Ovary (tissue), 9 donors: Measurements from ENCODE around the gene SUGCT. TPM values are rescaled to one million over a fixed set of nuclear protein-coding genes. Genes with fewer than 3 reads are reported as not detected.

ENCODE experiments used
- DNase-seq, 5 donors: peaks; one replicate each; pipeline ENCODE4 v3.0.0-alpha.2; 2019 to 2020
- H3K27ac ChIP-seq, 2 donors: fragments of 200-600 bp; one replicate each; pipeline versions ENCODE4 v1.5.1 to v1.8.0; 2019 to 2022
- H3K27me3 ChIP-seq: fragments of 200-600 bp; one replicate; pipeline ENCODE4 v1.8.0; 2022
- H3K36me3 ChIP-seq: fragments of 200-600 bp; sonication (generic); one replicate; pipeline ENCODE4 v1.5.1; 2019
- H3K4me1 ChIP-seq: one replicate; pipeline ENCODE4 v1.8.1; 2013; ENCODE audit warnings: mild to moderate bottlenecking, moderate library complexity; ENCODE audit not compliant: insufficient read depth
- H3K4me3 ChIP-seq: fragments of 200-600 bp; sonication (generic); one replicate; pipeline ENCODE4 v1.5.1; 2017
- H3K9me3 ChIP-seq, 2 donors: fragments of 200-600 bp in 1 of 2; sonication (generic) in 1 of 2; one replicate each; pipeline versions ENCODE4 v1.5.1 to v1.8.1; 2013 to 2019; ENCODE audit warnings: mild to moderate bottlenecking in 1 of 2, moderate library complexity in 1 of 2
- CTCF ChIP-seq, 3 donors: fragments of 450-650 bp in 2 of 3; fragments of 200-600 bp in 1 of 3; IDR thresholded peaks; one replicate each; pipeline versions ENCODE4 v1.5.1 to v1.8.0; 2016 to 2022; ENCODE audit warnings: antibody characterized with exemption in 3 of 3, mild to moderate bottlenecking in 1 of 3
- EP300 ChIP-seq: sonication (generic); formaldehyde crosslinking; IDR thresholded peaks from one replicate; pipeline ENCODE4 v1.6.1; 2017; ENCODE audit warnings: antibody characterized with exemption
- POLR2A ChIP-seq: fragments of 450-650 bp; IDR thresholded peaks from one replicate; pipeline ENCODE4 v1.6.1; 2017; ENCODE audit warnings: antibody characterized with exemption, mild to moderate bottlenecking, moderate library complexity
- WGBS, 3 donors: extraction: QIAGEN DNeasy Blood & Tissue Kit in 1 of 3; methylation state at CpG; one replicate each; pipeline versions ENCODE4 v1.1.5 to v1.1.7; 2013 to 2017; 5-methylcytosine and 5-hydroxymethylcytosine counted together
- intact Hi-C, 4 donors: fragments of 100-400 bp; cut with DNase I; formaldehyde crosslinking; loops; one replicate each; pipeline versions ENCODE4 v1.11.0 to v1.15.1; 2022 to 2023
- polyA plus RNA-seq, 2 donors: library from polyadenylated mRNA; stranded (reverse); fragments of 200-250 nt in 1 of 2; fragments of 350-450 nt in 1 of 2; fragmentation: Illumina TruSeq in 1 of 2; extraction: RNeasy Lipid Tissue Mini Kit (QIAGEN cat#74804) in 1 of 2; gene quantifications; one replicate each; pipeline ENCODE4 v1.2.3, GENCODE V29; 2013 to 2014
- total RNA-seq, 7 donors: library from RNA; depleted of rRNA in 2 of 7; stranded (reverse); fragments of >200 nt in 2 of 7; fragmentation: NEBNext Ultra II Directional in 3 of 7; extraction: Animal tissue kit (Norgen Biotek cat#: 25700) in 3 of 7; gene quantifications; one replicate each; pipeline versions ENCODE4 v1.1.0 to v1.2.4, GENCODE V29; 2016 to 2023
- donor health status: DM: no; HTN: no; CAD: no; lungs with moderate emphysema.
- donor health status: DM: no; HTN: no; CAD: no.
- donor health status: Bipolar disorder and iron deficiency.
- donor health status: DM: yes; HTN: yes; CAD: no.
- donor health status: DM: no; HTN: no; CAD: no.
- donor health status: DM: yes; HTN: yes; CAD: no.

SUGCT gene
- total and polyA plus RNA-seq, 9 donors: 3.4 to 9.3 (median 7.8) TPM

DNA sequence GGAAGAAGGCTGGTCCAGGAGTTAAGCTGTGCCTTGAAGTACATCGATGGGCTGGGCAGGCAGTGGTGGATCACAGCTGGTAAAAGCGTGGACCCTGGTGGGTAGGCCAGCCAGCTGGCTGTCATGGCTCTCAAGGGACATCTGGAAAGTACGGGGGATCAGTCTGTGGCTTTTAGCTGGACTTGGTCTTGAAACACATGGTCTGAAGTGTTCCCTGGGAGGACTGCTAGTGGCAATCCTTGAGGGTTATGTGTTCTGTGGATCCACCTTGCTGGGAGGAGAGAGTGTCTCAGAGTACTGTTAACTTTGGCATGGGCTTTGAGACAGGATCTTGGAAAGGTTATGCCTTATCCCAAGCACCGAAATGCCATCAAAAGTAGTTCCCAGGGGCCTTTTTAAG lies 754.3 kb downstream of the SUGCT start:
- intact Hi-C loops: no loop called here

GRCh38 chr7:40889539-40889938 lies 754.7 kb downstream of the SUGCT start:
- no peaks in the 10 kb centered on the region for H3K36me3 ChIP-seq
- H3K4me3 ChIP-seq: no peak overlapping the region
- no peaks in the 10 kb centered on the region for H3K9me3 ChIP-seq
- no peak for TF ChIP-seq CTCF (IDR thresholded peaks at IDR 0.05)
- TF ChIP-seq EP300: no peak
- TF ChIP-seq POLR2A: no peak
- no peak for DNase-seq
- H3K4me1 ChIP-seq: no peaks in the 10 kb centered on the region
- no peaks in the 10 kb centered on the region for H3K27me3 ChIP-seq
- intact Hi-C loops: no loop called here
- 72 to 76% (median 74%) methylated on average over 2 of the region's 2 CpGs for WGBS, 3 donors
- H3K27ac ChIP-seq: no peak overlapping the region

More for the DNA sequence above, 754.3 kb downstream of the SUGCT start:
- no peaks in the 10 kb centered on the region for H3K36me3 ChIP-seq
- 77 to 84% (median 81%) methylated on average over 4 of the region's 4 CpGs for WGBS, 3 donors
- TF ChIP-seq EP300 (no peak), CTCF (IDR thresholded peaks at IDR 0.05) (no peak)
- H3K27me3 ChIP-seq: no peaks in the 10 kb centered on the region
- no peak overlapping the region for H3K27ac ChIP-seq
- no peaks in the 10 kb centered on the region for H3K4me1 ChIP-seq
- no peaks in the 10 kb centered on the region for H3K9me3 ChIP-seq
- no peak for DNase-seq
- H3K4me3 ChIP-seq: no peak overlapping the region

DNA sequence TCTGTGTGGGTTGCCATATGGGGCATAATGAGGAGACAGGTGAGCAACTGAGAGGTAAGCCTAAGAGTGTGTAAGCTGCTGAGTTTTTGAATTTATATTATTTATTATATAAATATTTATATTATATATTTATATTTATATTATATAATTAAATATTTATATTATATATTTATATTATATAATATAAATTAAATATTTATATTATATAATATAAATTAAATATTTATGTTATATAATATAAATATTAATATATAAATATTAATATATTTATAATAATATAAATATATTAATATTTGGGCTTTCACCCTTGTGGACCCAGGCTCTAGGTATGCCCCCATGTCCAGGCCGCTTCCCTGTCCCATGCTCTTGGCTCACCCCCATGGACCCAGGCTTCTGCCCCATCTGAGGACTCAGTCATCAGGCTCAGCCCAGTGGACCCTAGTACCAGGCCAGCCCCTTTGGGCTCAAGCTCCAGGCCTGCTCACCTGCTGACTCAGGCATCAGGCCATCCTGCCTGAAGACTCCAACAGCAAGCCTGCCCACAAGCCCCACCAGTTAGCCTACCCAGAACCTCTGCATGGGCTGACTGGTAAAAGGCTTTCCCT lies 755.4 kb downstream of the SUGCT start:
- 92 to 97% (median 96%) methylated on average over 1 of the region's 1 CpG for WGBS, 3 donors

DNA sequence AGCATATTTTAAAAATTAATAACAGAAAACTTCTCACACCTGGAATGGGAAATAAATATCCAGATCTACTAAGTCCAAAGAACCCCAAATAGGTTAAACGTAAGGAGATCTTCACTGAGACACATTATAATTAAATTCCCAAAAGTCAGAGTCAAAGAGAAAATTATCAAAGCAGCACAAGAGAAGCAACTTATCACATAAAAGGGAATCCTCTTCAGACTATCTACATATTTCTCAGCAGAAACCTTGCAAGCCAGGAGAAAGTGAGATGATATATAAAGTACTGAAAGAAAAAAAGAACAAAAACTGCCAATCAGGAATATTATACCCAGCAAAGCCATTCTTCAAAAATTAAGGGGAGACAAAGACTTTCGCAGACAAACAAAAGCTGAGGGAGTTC lies 756.4 kb downstream of the SUGCT start:
- Histone ChIP-seq H3K9me3 (no peaks in the 10 kb centered on the region), H3K4me1 (no peaks in the 10 kb centered on the region), H3K36me3 (no peaks in the 10 kb centered on the region), H3K27ac (no peak overlapping the region), H3K27me3 (no peaks in the 10 kb centered on the region), H3K4me3 (no peak overlapping the region)
- intact Hi-C loops: no loop called here
- TF ChIP-seq CTCF (IDR thresholded peaks at IDR 0.05) (no peak), EP300 (no peak), POLR2A (no peak)
- DNase-seq: no peak
- WGBS, 3 donors: 91 to 97% (median 96%) methylated on average over 2 of the region's 2 CpGs

More for the DNA sequence above, 755.4 kb downstream of the SUGCT start:
- H3K4me1 ChIP-seq: no peaks in the 10 kb centered on the region
- no peaks in the 10 kb centered on the region for H3K36me3 ChIP-seq
- H3K27ac ChIP-seq: no peak overlapping the region
- intact Hi-C loops: no loop called here
- no peaks in the 10 kb centered on the region for H3K9me3 ChIP-seq
- no peak overlapping the region for H3K4me3 ChIP-seq
- no peak for DNase-seq
- H3K27me3 ChIP-seq: no peaks in the 10 kb centered on the region
- no peak for TF ChIP-seq POLR2A
- TF ChIP-seq EP300: no peak
- no peak for TF ChIP-seq CTCF (IDR thresholded peaks at IDR 0.05)
